ENCODE measurements around the gene ACADS.

ACADS gene

GRCh38 chr12:120758798-120759590 lies 33.4 kb downstream of the ACADS start:
- no peak for DNase-seq

DNA sequence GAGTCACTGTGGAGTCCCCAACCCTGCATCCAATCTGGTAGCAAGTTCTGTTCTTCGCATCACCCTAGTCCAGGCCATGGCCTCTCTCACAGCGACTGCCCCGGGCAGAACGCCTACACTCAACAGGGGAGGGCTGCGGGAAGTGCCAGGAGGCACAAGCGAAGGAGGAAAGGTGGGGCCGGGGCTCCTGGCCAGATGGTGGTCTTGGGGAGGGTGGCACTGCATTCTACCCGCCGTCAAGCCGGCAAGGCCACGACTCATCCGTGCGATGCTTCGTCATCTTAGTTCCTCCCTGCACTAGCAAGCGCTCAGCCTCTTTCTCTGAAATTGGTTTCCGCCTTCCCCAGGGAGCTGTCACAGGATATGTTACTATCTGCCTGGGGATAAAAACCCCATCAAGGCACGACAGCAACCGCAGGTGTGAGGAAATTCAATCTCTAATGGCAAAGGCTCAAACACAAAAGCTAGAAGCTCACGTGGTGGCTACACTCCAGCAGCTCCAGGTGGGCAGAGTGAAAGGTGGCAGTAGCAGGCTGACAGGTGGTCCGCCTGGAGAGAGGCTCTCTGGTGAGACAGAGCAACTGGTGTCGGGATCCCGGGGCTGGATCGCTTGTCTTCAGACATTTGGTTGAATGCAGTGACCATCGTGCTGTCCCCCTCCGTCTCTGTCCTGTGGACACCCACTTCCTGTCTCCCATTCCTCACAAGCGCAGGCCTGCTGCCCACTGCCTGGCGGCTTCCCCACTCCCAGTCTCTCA lies 34.1 kb downstream of the ACADS start:
- no peak for DNase-seq

- no peak for DNase-seq
Measured at GRCh38 chr12:120760349-120761254, 35.0 kb downstream of the ACADS start.

GRCh38 chr12:120761519-120761934 lies 35.9 kb downstream of the ACADS start:
- DNase-seq = no peak

DNA sequence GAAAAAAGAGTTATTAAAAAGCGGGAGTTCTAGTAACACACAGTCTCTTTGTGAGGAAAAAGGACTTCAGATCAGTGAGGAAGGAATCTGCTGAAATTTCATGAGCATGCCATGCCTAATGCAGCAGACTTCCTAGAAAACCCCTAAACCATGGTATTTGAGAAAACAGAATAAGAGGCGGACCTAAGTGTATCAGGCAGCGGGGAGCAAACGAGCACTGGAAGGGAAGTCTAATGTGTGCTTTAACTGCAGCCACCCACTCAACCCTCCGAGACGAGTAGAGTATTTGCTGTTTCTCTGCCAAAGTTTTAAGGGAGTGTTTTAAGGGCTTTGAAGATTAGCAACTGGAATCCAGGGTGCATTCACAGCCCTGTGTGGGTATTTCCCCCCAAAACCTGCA lies 36.5 kb downstream of the ACADS start:
- no peak for DNase-seq

GRCh38 chr12:120763250-120763649 lies 37.6 kb downstream of the ACADS start:
- no peak for DNase-seq

- no peak for DNase-seq
Measured at GRCh38 chr12:120764816-120765215, 39.2 kb downstream of the ACADS start.

DNA sequence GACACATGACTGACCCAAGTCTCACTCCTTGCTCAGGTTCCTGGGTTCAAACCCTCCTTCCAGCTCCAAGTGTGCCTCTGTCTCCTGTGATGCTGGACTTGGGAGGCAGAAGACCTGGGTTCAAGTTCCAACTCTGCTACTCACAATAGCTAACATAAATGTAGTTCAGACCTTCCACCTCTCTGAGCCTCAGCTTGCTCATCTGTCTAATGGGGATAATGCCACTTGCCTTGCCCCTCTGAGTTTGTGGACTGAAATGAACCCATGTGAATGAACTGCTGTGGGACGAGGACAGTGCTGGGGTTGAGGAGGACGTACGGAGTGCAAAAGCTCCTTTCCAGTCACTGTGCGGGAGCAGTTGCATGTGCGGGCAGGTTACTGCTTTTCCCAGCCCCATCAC lies 40.9 kb downstream of the ACADS start:
- no peak for DNase-seq

GRCh38 chr12:120767071-120768024 lies 41.7 kb downstream of the ACADS start:
- no peak for DNase-seq

- no peak for DNase-seq
Measured at GRCh38 chr12:120771097-120771496, 45.5 kb downstream of the ACADS start.

GRCh38 chr12:120774169-120774916 lies 48.7 kb downstream of the ACADS start:
- no peak for DNase-seq

DNA sequence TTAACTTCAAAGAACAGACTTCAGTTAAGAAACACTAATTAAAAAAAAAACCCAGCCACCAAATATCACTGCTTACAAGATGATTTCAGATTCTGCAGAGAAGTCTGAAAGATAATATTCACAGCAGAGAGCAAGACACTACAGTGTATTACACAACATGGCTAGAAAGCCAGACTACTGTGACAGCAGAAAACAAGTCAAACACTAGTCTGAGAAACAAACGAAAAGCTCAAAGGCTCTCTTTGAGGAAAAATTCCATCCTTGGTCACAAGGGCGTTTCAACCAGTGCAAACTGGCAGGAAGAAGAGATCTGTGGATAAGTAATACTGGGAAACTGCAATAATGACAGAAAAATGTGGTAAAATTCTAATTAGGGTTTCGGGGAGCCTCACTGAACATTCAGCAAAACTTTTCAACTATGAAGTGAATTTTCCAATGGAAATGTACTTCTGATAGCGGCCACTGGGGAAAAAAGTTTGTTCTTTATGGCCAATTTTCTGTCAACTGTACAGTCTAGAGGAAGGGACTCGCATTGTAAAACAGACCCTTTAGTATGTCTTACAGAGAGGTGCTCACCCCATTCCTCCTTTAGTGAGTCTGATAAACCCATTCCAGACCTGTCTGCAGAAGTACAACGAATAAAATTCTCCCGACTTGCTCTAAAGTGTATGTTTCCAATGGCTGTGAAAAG lies 50.4 kb downstream of the ACADS start:
- DNase-seq = no peak

DNA sequence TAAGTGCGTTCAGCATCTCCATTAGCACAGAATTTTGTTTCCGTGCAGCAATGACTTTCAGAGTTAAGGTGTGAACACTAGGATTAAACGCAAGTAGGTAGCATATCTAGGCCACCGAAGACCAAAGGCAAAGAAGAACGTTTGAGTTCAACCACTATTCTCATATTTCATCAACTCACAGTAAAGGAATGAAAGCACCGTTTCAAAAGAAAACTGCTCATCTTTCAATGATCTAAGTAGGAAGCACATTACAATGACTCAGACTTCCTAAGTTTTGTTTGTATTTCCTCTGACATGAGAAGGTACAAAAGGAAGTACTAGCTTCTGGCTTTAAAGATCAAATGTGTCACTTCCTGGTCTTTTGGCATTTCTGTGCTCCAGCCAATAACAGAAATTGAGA lies 57.6 kb downstream of the ACADS start:
- no peak for DNase-seq

GRCh38 chr12:120784804-120785203 lies 59.2 kb downstream of the ACADS start:
- DNase-seq = no peak

GRCh38 chr12:120787889-120788288 lies 62.3 kb downstream of the ACADS start:
- no peak for DNase-seq
